Fibroblast of upper back skin (primary cell): Measurements from ENCODE around the gene TMTC1.

Experiments
- DNase-seq: peaks from one replicate; pipeline ENCODE4 v3.0.0-alpha.2; 2013

The TMTC1 gene

DNA sequence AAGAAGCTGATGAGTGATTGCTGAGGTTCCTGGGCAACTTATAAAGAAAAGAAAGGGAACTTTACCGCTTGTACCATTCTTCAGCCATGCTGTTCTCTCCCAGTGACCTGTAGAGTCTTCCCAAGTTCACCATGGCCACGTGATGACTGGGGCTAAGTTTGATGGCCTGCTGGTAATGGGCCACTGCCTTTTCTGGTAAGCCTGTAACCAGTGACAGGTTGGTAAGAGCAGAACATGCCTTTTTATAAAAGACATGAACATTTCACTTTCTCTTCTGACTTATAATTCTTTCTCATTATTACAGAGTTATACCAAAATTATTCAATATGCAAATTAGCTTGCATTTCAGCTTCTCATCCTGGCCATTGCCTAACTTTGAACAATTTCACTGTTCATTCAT is 265.3 kb downstream of the TMTC1 start:
- no peak for DNase-seq

DNA sequence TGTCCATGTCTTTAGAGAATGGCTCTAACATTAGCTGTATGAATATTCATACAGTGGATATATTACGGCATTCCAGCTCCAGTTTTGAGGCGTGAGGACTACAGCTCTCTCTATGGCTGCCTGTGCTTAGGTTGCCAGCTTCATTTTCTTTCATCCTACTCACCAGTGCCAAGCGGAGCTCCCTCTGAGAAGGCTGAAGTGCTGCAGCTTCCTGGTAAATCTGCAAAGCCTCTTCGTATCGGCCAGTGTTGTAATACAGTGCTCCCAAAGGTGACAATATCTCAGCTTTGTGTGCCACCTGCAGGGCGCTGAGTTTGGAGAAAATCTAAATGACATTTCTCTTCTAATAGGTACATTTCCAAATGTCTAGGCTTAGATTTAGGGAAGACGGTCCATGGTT is 266.5 kb downstream of the TMTC1 start:
- DNase-seq = peak; percentile 1

DNA sequence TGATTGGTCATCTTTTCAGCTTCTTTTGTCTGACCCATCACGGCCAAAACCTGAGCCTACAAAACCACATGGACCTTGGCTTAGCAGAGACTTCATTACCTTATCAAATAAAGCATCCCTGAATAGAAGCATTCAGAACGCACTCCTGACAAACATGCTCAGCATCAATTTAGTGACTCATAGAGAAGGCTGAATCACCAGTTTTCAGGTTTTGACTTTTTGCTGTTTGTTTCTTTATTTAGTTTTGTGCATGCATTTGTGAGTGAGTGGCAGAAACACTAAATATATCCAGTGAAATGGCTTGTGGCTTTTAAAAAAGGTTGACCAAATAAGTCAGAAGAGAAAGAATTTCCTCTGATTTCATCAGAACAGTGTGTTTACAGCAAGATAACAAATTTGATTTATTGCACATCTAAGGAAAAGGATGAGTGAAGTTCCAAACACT is 267.3 kb downstream of the TMTC1 start:
- peak; percentile 14 for DNase-seq

DNA sequence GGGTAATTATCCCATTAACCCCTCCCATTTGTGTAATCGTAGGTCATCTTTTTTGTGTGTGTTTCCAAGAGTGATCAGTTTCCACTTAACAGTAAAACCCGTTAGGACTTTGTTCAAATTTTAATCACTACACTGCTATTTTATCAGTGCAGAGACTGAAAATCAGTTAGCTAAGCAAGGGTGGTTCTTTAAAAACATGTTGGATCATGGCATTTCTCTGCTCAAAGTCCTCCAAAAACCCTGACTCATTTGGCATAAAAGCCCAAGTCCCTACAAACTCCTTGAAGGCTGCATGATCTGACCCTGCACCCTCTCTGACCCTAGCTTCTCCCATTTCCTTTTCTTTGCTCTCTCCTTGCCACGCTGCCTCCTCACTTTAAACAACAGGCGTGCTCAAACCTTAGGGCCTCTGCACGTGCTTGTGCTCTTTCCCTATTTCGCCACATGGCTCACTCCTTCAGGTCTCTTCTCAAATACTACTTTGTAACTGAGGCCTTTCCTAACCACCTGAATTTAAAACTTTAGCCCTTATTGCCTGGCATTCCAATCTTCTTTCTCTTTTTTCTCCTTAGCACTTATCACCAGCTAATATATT is 273.1 kb downstream of the TMTC1 start:
- no peak for DNase-seq

DNA sequence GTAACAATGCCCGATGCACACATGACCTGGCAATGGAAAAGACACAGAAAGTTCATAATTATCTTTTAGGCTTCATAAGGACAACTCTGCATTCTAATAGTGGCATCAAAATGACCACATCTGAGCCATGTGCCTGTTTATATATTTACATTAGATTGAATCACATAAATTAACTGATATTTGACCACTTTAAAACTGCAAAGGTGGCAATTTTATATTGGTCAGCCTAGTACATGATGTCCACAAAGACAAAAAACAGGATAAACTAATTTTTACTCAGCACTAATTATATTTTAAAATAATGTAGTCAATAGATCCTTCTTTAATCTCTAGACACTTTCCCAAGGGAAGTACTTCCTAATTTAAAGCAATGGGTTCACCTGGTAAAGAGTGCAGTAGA is 274.2 kb downstream of the TMTC1 start:
- no peak for DNase-seq

DNA sequence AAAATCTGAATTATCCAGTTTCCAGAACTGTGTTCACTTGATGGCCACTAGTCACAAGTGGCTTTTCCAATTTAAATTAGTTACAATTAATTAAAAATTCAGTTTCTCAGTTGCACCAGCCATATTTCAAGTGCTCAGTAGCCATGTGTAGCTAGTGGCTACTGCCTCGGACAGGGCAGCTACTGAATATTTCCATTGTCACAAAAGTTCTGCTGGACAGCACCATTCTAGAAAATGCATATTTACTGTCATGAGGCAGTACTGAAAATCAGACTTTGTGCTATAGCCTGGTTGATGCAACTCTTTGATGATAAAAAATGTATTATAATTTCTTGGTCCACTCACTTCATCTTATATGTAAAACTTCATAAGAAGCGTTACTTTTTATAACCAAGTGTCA is 274.8 kb downstream of the TMTC1 start:
- DNase-seq = no peak

DNA sequence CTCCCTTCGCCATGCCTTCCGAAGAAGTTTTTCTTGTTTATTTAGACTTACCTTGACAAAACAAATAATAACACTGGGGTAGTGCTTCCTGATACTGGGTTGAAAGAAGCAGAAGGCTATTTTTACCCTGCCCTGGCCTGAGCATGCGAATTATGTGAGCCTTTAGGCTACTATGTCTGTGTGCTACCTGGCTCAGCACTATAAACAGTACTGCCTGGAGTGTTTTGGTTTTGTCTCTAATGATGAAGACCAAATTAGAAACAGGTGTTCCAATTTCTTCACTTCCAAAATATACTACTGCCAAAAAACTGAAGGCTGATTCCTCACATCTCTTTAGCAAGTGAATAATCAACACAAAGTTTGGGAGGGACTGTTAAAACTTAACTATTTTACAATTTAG is 278.6 kb downstream of the TMTC1 start:
- DNase-seq = no peak

DNA sequence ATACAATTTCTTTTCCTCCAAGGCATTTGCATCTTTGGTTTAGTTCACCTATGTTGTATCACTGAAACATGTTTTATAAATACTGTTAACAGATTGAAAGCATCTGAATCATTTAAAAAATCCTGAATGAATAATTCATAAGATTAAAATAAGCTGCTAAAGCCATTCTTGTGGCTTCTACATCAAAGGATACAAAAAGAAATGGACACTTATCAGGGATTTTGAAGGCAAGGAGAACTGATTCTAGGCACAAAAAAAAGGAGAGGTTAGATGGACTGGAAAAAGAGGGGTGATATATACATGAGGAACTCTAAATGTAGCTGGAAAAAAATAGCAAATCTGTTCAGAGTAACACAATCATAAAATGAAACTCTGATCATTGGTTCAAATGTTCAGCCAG is 280.5 kb downstream of the TMTC1 start:
- DNase-seq = no peak

DNA sequence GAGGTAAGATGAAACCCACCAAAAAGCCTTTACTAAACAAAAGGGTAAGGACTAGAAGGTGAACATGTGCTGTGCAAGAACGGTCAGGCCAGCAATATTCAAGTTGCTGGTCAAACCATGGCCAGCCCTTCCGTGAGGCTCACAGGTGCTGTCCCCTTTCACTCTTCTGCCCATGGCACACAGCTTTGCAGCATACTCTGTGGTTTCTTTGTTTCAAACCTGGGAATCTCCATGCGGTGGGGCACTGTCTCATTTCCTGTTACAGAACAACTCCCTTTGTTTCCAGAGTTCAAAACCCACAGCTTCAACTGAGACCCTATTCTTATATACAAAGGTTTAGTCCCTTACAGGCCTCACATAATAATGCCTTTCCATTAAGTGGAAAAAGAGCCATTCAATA is 284.5 kb downstream of the TMTC1 start:
- no peak for DNase-seq

DNA sequence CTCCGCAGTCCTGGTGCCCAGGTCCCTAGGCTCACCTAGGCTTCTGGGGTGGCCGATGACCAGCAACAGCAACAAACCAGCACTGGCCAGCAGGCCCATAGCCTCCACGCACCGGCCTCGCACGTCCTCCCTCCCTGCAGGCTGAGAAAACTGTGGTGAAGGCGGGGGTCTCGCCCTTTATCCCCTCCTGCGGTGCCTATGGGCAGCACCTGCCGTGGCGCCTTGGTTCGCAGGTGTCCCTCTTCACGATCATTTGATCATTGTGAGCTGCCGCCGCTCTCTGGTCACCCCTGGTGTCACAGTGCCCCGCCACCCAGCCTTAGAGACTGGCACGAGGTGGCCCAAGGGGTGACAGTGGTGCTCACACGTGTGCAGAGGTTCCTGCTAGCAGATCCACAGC is 286.2 kb downstream of the TMTC1 start, which contains the start of gene OVCH1:
TSS of gene OVCH1 (minus strand) at position 99 of the 400 bp plus-strand sequence. CDS start at position 99, 0 bp downstream.
- DNase-seq = no peak

DNA sequence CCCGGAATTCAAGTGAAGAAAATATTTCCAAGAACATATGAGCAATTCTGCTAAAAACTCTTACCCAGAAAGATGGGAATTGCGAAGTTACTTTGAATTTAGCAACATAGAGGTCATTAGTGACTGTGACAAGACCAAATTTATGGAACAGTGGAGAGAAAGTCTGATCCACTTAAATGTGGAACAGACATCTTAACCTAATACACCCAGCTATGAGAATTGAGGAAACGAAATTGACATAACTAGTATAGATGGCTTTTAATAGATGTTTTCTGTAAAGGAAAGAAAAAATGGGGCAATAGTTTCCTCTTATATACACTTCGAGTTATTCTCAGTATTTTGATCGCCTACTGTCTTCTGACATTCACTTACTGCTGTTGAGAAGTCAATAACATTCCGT is 290.9 kb downstream of the TMTC1 start:
- DNase-seq = no peak

DNA sequence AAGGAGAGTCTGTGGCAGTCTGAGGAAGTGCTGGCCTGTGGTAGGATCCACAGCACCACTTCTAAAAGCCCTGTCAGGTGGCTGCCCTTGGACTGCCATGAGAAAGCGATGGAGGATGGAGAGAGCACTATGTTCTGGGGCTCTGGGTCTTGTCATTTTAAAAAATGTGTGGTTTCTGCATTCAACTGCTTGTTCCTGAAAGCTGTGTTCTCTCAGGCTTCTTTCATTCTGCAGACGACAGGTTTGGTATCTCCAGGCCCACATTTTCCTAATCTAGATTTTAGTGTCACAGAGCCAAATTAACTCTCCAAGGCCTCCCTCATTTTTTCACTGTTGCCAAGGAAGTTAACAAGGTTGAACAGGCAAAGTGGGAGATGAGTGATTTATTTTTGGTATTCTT is 296.8 kb downstream of the TMTC1 start:
- no peak for DNase-seq

DNA sequence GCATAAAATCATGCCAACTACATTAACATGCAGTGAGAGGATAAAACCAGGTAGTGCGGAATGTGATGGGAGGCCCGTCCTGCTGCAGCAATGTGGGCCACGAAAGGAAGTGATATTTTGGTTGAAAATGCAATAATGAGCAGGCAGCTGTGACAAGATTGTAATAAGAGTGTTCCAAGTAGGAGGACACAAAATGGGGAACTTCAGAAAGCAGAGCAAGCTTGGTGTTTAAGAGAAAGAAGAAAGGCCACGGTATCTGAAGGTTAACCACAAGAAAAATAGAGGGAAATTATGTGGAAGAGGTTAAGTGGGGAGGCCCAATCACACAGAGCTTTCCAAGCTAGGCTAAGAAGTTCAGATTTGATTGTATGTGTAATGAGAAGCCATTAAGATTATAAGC is 320.5 kb downstream of the TMTC1 start:
- no peak for DNase-seq

DNA sequence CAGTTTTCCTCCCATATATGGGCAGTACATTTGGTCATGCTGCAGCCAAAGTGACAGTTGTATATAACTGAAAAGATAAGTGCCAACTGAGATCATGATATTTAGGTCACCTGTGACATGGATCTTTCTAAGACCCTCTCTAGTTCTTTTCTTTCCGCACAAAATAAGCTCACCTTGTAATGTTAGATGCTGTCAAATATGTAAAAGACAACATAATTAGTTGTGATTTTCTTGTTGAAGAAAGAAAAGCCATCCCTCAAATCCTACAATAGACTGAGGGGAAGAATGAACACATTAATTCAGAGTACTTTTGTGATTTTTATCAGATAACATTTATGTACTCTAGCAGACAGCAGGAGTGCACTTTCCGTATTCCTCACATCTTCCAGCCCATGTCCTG is 323.7 kb downstream of the TMTC1 start:
- DNase-seq = no peak

DNA sequence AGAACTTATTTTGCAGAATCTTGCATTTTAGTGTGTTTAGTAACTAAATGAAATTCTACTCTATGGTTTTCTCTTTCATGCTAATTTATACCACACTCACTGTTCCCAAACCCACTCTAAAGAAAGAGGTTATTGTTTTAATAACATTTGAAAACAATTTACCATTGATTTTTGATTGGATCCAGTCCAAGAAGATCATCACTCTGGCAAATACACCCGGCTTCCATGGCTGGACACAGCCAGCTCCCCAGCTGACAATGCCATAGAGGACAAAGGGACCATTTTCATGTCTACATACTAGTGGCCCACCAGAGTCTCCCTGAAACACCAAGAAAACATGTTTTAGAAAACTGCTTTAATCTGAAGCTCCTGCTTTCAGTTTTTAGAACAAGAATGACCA is 328.7 kb downstream of the TMTC1 start:
- DNase-seq = no peak

DNA sequence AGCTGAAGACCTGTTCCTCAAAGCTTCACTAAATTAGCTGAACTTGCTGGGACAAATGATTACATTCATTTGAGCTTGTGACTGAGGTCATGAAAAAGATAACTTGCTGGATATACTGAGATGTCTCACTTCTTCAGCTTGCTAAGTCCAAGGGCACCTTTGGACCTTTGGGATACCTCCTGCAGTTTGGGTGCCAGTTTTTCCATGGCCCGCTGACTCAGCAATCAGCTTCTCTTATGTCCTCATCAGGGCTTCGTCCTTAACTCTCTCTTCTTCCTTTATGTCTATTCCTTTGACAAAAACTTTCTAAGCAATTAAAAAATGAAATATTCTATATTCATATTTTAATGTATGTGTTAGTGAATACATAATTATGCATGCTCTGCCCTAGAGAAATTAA is 331.9 kb downstream of the TMTC1 start:
- DNase-seq = no peak
